OCI-LY1 (cell line): ENCODE measurements around the gene TSEN2.

Experiments used
- H2AFZ ChIP-seq: fragments of 200-600 bp; sonication (generic), shearing (Covaris generic); 2 replicates; pipeline ENCODE4 v1.6.0; 2014; ENCODE audit warnings: antibody characterized with exemption, mild to moderate bottlenecking, low read length
- H3F3A ChIP-seq: fragments of 200-600 bp; sonication (generic), shearing (Covaris generic); 2 replicates; pipeline ENCODE4 v1.6.0; 2014; ENCODE audit warnings: mild to moderate bottlenecking, antibody characterized with exemption, low read length, moderate library complexity; ENCODE audit not compliant: insufficient read depth
- H3K27ac ChIP-seq: fragments of 200-600 bp; sonication (generic); 2 replicates; pipeline ENCODE4 v1.5.1; 2014; ENCODE audit warnings: low read length, mixed run types, mild to moderate bottlenecking, low read depth; ENCODE audit not compliant: poor library complexity, severe bottlenecking
- H3K27me3 ChIP-seq: fragments of 200-600 bp; sonication (generic); 2 replicates; pipeline ENCODE4 v1.6.0; 2014; ENCODE audit warnings: antibody characterized with exemption, mild to moderate bottlenecking, low read length, moderate library complexity; ENCODE audit not compliant: insufficient read depth
- H3K36me3 ChIP-seq: fragments of 200-600 bp; sonication (generic); 2 replicates; pipeline ENCODE4 v1.6.1; 2014; ENCODE audit warnings: mild to moderate bottlenecking, antibody characterized with exemption, low read length, moderate library complexity, mixed read lengths; ENCODE audit not compliant: insufficient read depth
- H3K4me1 ChIP-seq: fragments of 200-600 bp; sonication (generic); 2 replicates; pipeline ENCODE4 v1.5.1; 2014; ENCODE audit warnings: mild to moderate bottlenecking, low read length, moderate library complexity; ENCODE audit not compliant: insufficient read depth, severe bottlenecking
- H3K4me2 ChIP-seq: fragments of 200-600 bp; sonication (generic), shearing (Covaris generic); 2 replicates; pipeline ENCODE4 v1.6.1; 2014; ENCODE audit warnings: low read length
- H3K4me3 ChIP-seq: fragments of 200-600 bp; sonication (generic); 2 replicates; pipeline ENCODE4 v1.5.1; 2014; ENCODE audit warnings: low read length, low read depth, mild to moderate bottlenecking, mixed read lengths; ENCODE audit not compliant: poor library complexity, severe bottlenecking
- H3K79me2 ChIP-seq: fragments of 200-600 bp; shearing (Covaris generic); 2 replicates; pipeline ENCODE4 v1.6.1; 2016; ENCODE audit warnings: mixed run types, low read length, mixed read lengths; ENCODE audit not compliant: insufficient read depth
- H3K9ac ChIP-seq: fragments of 200-600 bp; sonication (generic), shearing (Covaris generic); 2 replicates; pipeline ENCODE4 v1.6.1; 2014; ENCODE audit warnings: mild to moderate bottlenecking, low read length, mixed read lengths
- H3K9me2 ChIP-seq: fragments of 200-600 bp; sonication (generic), shearing (Covaris generic); 2 replicates; pipeline ENCODE4 v1.6.1; 2014; ENCODE audit warnings: low read depth, mild to moderate bottlenecking, low read length, mixed read lengths
- H3K9me3 ChIP-seq: fragments of 200-600 bp; shearing (Covaris generic); 2 replicates; pipeline ENCODE4 v1.6.1; 2014; ENCODE audit warnings: low read length, mixed read lengths
- H4K20me1 ChIP-seq: fragments of 200-600 bp; sonication (generic), shearing (Covaris generic); 2 replicates; pipeline ENCODE4 v1.6.0; 2016; ENCODE audit warnings: mild to moderate bottlenecking, low read length; ENCODE audit not compliant: insufficient read depth
- EZH2 ChIP-seq: fragments of 200-600 bp; sonication (generic), shearing (Covaris generic); IDR thresholded peaks from 2 replicates; pipeline ENCODE4 v1.8.0; 2017; ENCODE audit warnings: borderline replicate concordance, mixed run types, mild to moderate bottlenecking, antibody characterized with exemption, low read length, moderate library complexity, mixed read lengths
- TF ChIP-seq, protein P1 (sequence below): fragments of 200-600 bp; sonication (generic), shearing (Covaris generic); IDR thresholded peaks from 2 replicates; pipeline ENCODE4 v1.5.1; 2017; ENCODE audit warnings: mild to moderate bottlenecking, antibody characterized with exemption, low read length, moderate library complexity, mixed read lengths

The TSEN2 gene

DNA sequence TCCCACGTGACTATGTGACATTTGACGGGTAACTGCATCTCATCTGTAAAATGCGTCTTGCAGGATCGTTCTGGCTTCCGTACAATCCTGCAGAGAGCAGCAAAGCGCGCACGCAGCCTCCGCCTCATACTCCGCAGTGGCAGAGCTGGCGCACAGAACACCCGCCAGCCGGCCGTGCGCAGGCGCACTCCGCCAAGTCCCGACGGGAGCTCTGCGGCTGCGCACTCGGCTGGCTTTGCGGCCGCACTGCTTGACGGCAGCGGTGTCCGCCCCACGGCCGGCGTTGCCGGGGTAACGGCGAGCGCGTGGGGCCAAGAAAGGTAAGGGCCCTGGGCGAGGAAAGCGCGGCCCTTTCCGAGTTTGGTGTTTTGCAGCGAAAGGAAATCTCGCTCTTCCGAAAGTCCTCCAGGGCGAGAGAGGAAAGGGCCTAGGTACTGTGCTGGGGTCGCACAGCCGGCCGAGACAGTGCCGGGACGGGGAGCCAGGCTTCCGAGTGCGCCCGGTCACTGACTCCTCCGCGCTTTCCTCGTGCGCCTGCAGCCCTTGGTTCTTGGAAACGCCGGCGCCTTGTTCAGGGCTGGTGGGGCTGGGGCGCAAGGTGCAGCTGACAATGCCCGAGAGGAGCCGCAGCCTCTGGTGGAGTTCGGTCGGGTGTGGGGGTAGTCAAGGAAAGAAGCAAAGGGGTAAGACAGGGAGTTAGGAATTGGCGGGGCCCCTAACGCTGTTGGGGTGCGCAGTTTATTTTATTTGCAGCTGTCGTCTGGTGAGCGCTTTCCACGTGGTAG lies at the start of gene TSEN2:
Gene TSEN2 (plus strand): TSS at position 283 of the 785 bp plus-strand sequence. CDS start 5,321 bp downstream, outside the sequence.
- H2AFZ ChIP-seq: peak within 1 kb of the TSS; percentile 57; the same call in 1 of the 2 replicates
- TF ChIP-seq, protein P1, sequence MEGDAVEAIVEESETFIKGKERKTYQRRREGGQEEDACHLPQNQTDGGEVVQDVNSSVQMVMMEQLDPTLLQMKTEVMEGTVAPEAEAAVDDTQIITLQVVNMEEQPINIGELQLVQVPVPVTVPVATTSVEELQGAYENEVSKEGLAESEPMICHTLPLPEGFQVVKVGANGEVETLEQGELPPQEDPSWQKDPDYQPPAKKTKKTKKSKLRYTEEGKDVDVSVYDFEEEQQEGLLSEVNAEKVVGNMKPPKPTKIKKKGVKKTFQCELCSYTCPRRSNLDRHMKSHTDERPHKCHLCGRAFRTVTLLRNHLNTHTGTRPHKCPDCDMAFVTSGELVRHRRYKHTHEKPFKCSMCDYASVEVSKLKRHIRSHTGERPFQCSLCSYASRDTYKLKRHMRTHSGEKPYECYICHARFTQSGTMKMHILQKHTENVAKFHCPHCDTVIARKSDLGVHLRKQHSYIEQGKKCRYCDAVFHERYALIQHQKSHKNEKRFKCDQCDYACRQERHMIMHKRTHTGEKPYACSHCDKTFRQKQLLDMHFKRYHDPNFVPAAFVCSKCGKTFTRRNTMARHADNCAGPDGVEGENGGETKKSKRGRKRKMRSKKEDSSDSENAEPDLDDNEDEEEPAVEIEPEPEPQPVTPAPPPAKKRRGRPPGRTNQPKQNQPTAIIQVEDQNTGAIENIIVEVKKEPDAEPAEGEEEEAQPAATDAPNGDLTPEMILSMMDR: peak; percentile 4; the same call in 1 of the 2 replicates
- no peak for TF ChIP-seq EZH2
- H3K4me3 ChIP-seq: peak within 1 kb of the TSS; percentile 87
- H3K79me2 ChIP-seq: no peaks in the 10 kb centered on the region
- H3K27me3 ChIP-seq: no peaks in the 10 kb centered on the region
- H3F3A ChIP-seq: no peaks in the 10 kb centered on the region
- H3K4me2 ChIP-seq: peak within 1 kb of the TSS; percentile 100
- H3K9ac ChIP-seq: peak within 1 kb of the TSS; percentile 84
- no peaks in the 10 kb centered on the region for H3K9me2 ChIP-seq
- H3K36me3 ChIP-seq: peaks cover 16% of the 10 kb centered on the region; the same call in 1 of the 2 replicates
- peak within 1 kb of the TSS; percentile 44 for H3K27ac ChIP-seq
- peaks cover 21% of the 10 kb centered on the region for H3K4me1 ChIP-seq
- H4K20me1 ChIP-seq: no peaks in the 10 kb centered on the region
- H3K9me3 ChIP-seq: no peaks in the 10 kb centered on the region

DNA sequence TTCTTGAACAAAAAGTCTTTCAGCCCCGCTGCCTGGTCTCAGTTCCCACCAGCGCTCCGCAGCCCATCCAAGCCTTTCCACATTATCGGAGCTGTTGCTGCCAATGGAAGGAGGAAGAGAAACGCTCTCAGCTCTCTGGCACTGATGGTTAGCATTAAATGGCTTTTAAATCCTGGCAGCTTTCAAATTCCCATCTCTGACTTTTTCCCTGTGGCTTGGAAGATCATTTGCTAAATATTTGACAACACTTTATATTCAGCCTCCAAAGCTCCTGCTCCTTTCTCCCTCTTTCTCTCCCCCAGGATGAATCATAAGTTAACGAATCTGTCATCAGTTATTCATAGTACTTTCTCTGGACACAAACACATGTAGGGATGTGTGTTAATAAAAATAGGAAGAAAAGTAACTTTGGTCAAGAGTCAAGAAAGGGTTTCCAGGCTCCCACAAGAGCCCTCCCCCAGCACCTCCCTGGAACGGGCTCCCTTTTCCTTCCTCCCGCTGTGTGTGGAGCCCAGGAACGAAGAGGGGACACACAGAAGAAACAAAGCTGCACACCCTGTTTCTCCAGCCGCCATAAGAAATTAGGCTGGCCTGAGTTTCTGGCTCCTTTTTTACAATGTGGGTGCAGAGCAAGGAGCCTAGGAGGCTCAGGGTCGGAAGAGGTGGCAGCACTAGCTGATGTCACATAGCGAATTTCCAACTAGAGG lies 47.6 kb upstream of the TSEN2 start:
- no peaks in the 10 kb centered on the region for H4K20me1 ChIP-seq
- H3K4me2 ChIP-seq: no peak overlapping the region
- no peaks in the 10 kb centered on the region for H3K9me2 ChIP-seq
- no peaks in the 10 kb centered on the region for H3K36me3 ChIP-seq
- H3K4me3 ChIP-seq: no peak overlapping the region
- H3K9me3 ChIP-seq: peaks cover 3% of the 10 kb centered on the region; the same call in 1 of the 2 replicates
- no peaks in the 10 kb centered on the region for H3K4me1 ChIP-seq
- no peak overlapping the region for H3K27ac ChIP-seq
- no peaks in the 10 kb centered on the region for H3F3A ChIP-seq
- TF ChIP-seq, protein P1: no peak
- no peak for TF ChIP-seq EZH2
- H3K27me3 ChIP-seq: no peaks in the 10 kb centered on the region; the same call in 1 of the 2 replicates
- H2AFZ ChIP-seq: no peak overlapping the region
- H3K79me2 ChIP-seq: no peaks in the 10 kb centered on the region
- no peak overlapping the region for H3K9ac ChIP-seq

DNA sequence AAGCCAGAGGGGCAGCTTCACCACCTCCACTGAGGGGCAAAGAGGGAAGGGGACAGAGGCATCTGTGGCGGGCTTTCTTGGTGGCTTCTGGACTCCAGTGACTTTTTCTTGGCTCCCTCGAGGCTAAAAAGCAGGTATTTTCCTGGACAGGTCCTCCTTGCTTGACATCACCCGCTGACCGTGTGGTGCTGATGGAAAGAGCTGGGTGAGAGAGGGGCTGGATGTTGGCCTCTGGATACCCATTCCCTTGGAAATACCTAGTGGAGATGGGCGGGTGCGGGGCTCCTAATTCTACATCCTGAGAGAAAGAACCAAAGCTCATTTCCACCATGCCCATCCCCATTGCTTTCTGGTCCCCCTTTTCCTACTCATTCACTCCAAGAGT lies 47.1 kb upstream of the TSEN2 start:
- Histone ChIP-seq H3K4me1 (no peaks in the 10 kb centered on the region), H3K36me3 (no peaks in the 10 kb centered on the region), H3K4me2 (no peak overlapping the region), H2AFZ (no peak overlapping the region), H3K27me3 (no peaks in the 10 kb centered on the region; the same call in 1 of the 2 replicates), H3K9me2 (no peaks in the 10 kb centered on the region), H3K27ac (no peak overlapping the region), H3K9ac (no peak overlapping the region), H3K79me2 (no peaks in the 10 kb centered on the region), H3F3A (no peaks in the 10 kb centered on the region), H4K20me1 (no peaks in the 10 kb centered on the region), H3K4me3 (no peak overlapping the region), H3K9me3 (peaks cover 3% of the 10 kb centered on the region; the same call in 1 of the 2 replicates)
- TF ChIP-seq, protein P1: no peak
- TF ChIP-seq EZH2: no peak
